Transverse colon (tissue), 4 donors: ENCODE data around the gene CAMSAP1. TPM values are rescaled to one million over a fixed set of nuclear protein-coding genes. Genes with fewer than 3 reads are reported as not detected.

Experiments
- DNase-seq: peaks from one replicate; pipeline ENCODE4 v3.0.0-alpha.2; 2019
- H3K27ac ChIP-seq, 4 donors: fragments of 200-600 bp; sonication (generic); 2 replicates each; pipeline ENCODE4 v1.5.1; 2016 to 2018; ENCODE audit warnings: inconsistent platforms in 4 of 4
- H3K27me3 ChIP-seq: fragments of 200-600 bp; sonication (generic); 2 replicates; pipeline ENCODE4 v1.5.1; 2017; ENCODE audit warnings: inconsistent platforms
- H3K36me3 ChIP-seq, 4 donors: fragments of 200-600 bp; sonication (generic); 2 replicates each; pipeline ENCODE4 v1.5.1; 2017 to 2019; ENCODE audit warnings: inconsistent platforms in 4 of 4
- H3K4me1 ChIP-seq, 4 donors: fragments of 200-600 bp; sonication (generic); 2 replicates each; pipeline ENCODE4 v1.5.1; 2017 to 2020; ENCODE audit warnings: inconsistent platforms in 4 of 4
- H3K4me3 ChIP-seq, 4 donors: fragments of 200-600 bp; sonication (generic); 1 replicate in 1 of 4; 2 replicates in 3 of 4; pipeline versions ENCODE4 v1.5.1 to v1.6.1; 2017 to 2019; ENCODE audit warnings: inconsistent platforms in 4 of 4
- H3K9me3 ChIP-seq, 2 donors: fragments of 200-600 bp; sonication (generic); 2 replicates each; pipeline ENCODE4 v1.5.1; 2017 to 2019; ENCODE audit warnings: inconsistent platforms in 2 of 2
- EP300 ChIP-seq: sonication (generic); formaldehyde crosslinking; IDR thresholded peaks from one replicate; pipeline ENCODE4 v1.6.1; 2017; ENCODE audit warnings: antibody characterized with exemption, low read depth
- POLR2A ChIP-seq: fragments of 450-650 bp; IDR thresholded peaks from one replicate; pipeline ENCODE4 v1.6.1; 2016; ENCODE audit warnings: antibody characterized with exemption, mild to moderate bottlenecking, moderate library complexity
- POLR2AphosphoS5 ChIP-seq, 3 donors: sonication (generic); formaldehyde crosslinking; IDR thresholded peaks; one replicate each; pipeline ENCODE4 v1.6.1; 2016; ENCODE audit warnings: antibody characterized with exemption in 3 of 3
- WGBS, 2 donors: methylation state at CpG; one replicate each; pipeline ENCODE4 v1.1.5; 2018; ENCODE audit warnings: low coverage in 1 of 2; 5-methylcytosine and 5-hydroxymethylcytosine counted together
- in situ Hi-C, 4 donors: fragments of 200-750 bp; cut with MboI; loops; one replicate each; pipeline versions ENCODE4 v1.15.0 to v1.15.1; 2017; ENCODE audit warnings: low sequenced_read_pairs in 3 of 4, low pct_ligation_motif_present in 1 of 4, low pct_unique_long_range_greater_than_20kb in 1 of 4
- intact Hi-C: fragments of 100-400 bp; cut with DNase I; formaldehyde crosslinking; loops from one replicate; pipeline ENCODE4 v1.15.1; 2023; ENCODE audit warnings: low total_unique reads
- total RNA-seq, 4 donors: library from RNA; depleted of rRNA; stranded (reverse); fragments of >200 nt; gene quantifications; one replicate each; pipeline ENCODE4 v1.1.0, GENCODE V29; 2016
- TF ChIP-seq, protein P1 (sequence below), 5 experiments: fragments of 200-600 bp in 3 of 5; fragments of 450-650 bp in 2 of 5; sonication (generic) in 3 of 5; IDR thresholded peaks; 1 replicate in 2 of 5; 2 replicates in 3 of 5; pipeline ENCODE4 v1.5.1; 2016 to 2017; ENCODE audit warnings: antibody characterized with exemption in 5 of 5, inconsistent platforms in 3 of 5, mild to moderate bottlenecking in 2 of 5, moderate library complexity in 1 of 5

The CAMSAP1 gene
- total RNA-seq, 4 donors from 2014 or later: 17.3 to 88.0 (median 23.8) TPM

DNA sequence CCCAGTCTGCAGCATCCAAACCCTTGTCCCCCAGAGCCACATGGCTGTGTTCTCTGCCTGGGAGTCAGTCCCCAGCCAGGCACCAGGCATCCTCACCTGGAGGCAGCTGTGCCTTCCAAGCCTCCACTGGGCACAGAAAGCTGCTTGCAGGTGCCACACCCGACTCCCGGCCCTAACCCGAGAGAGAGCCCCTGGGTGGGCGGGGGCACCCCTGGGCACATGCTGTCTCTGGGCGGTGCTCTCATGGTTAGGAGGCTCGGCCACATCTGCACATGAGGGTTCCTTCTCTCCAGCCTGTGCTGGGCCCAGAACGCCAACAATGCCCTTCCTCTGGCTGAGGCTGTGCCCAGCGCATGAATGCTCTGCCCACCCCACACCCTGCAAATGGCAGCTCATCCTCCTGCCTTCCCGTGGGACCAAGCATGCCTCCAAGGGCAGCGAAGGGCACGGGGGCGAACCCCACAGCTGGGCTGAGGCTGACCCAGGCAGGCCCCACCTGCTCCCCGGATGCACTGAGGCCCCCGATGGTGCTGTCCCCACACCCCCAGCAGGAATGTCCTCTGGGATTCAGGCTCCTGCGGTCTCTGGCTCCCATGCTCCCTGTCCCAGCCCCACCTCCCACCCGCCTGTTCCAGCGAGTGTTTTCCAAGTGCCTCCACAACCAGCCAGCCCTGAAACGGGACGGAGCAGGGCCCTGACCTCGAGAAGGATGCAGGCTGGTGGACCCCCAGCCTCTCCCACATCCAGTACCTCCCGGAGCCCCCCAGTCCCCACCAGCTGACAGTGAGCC lies 22.5 kb upstream of the CAMSAP1 start:
- TF ChIP-seq POLR2A (no peak), POLR2AphosphoS5 (IDR thresholded peaks at IDR 0.05) (no peak), EP300 (no peak)
- TF ChIP-seq, protein P1, sequence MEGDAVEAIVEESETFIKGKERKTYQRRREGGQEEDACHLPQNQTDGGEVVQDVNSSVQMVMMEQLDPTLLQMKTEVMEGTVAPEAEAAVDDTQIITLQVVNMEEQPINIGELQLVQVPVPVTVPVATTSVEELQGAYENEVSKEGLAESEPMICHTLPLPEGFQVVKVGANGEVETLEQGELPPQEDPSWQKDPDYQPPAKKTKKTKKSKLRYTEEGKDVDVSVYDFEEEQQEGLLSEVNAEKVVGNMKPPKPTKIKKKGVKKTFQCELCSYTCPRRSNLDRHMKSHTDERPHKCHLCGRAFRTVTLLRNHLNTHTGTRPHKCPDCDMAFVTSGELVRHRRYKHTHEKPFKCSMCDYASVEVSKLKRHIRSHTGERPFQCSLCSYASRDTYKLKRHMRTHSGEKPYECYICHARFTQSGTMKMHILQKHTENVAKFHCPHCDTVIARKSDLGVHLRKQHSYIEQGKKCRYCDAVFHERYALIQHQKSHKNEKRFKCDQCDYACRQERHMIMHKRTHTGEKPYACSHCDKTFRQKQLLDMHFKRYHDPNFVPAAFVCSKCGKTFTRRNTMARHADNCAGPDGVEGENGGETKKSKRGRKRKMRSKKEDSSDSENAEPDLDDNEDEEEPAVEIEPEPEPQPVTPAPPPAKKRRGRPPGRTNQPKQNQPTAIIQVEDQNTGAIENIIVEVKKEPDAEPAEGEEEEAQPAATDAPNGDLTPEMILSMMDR (IDR thresholded peaks at IDR 0.05): no peak
- H3K4me1 ChIP-seq: no peaks in the 10 kb centered on the region
- H3K36me3 ChIP-seq: peaks cover 0 to 25% (median 9%) of the 10 kb centered on the region in 4 donors
- DNase-seq: no peak
- H3K9me3 ChIP-seq: no peaks in the 10 kb centered on the region
- H3K4me3 ChIP-seq: no peak overlapping the region
- in situ Hi-C loops (no loop called here), intact Hi-C loops (no loop called here)
- 88% methylated on average over 20 of the region's 21 CpGs; no CpG with 5 or more reads in 1 of the 2 donors for WGBS, 2 donors
- H3K27me3 ChIP-seq: no peaks in the 10 kb centered on the region
- no peak overlapping the region for H3K27ac ChIP-seq

DNA sequence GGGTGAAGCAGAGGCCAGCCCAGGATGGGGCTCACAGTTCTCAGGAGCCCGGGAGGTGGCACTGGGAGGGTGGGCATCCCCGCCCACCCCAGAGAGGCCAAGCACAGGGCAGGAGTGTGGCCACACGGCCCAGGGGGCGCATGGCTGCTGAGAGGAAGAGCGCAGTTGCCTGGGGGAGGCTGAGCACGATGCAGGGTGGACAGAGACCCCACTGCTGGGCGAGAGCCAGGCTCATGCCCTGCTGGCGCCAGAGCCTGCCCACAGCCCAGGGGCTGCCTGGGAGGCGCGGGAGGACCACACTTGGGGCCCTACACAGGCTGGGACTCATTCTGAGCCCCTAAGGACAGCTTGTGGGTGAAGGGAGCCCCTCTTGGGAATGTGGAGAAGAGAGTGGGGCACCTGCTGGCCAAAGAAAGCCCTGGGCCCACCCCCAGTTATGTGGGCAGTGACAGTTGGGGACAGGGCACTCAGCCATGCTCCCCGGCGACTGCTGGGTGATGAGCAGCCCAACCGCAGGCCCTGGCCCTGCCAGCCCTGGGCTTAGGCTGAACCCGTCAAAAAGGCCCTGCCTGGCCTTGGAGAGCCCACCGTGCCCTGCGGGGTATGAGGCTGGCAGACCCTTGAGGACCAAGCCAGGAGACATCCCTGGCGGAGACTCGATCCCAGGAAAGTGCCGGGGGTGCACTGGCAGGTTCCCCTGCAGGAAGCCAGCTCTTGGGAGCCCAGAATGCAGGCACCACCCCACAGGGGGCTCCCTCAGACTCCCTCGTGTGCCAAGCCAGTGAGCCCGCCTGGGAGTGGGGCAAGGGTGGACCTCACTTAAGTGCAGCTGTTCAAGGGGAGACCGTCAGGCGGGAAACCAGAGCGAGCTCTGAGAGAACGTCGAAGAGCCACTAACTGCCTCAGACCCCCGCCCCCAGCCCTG lies 21.6 kb upstream of the CAMSAP1 start:
- Histone ChIP-seq H3K4me3 (no peak overlapping the region), H3K27ac (no peak overlapping the region), H3K4me1 (no peaks in the 10 kb centered on the region), H3K27me3 (no peaks in the 10 kb centered on the region), H3K9me3 (no peaks in the 10 kb centered on the region), H3K36me3 (peaks cover 0 to 29% (median 9%) of the 10 kb centered on the region in 4 donors)
- in situ Hi-C loops: no loop called here
- WGBS, 2 donors: 91% methylated on average over 27 of the region's 27 CpGs; no CpG with 5 or more reads in 1 of the 2 donors
- TF ChIP-seq, protein P1 (IDR thresholded peaks at IDR 0.05): no peak
- no peak for TF ChIP-seq POLR2A
- no peak for TF ChIP-seq POLR2AphosphoS5 (IDR thresholded peaks at IDR 0.05)
- TF ChIP-seq EP300: no peak
- no peak for DNase-seq
- intact Hi-C loops: no loop called here

DNA sequence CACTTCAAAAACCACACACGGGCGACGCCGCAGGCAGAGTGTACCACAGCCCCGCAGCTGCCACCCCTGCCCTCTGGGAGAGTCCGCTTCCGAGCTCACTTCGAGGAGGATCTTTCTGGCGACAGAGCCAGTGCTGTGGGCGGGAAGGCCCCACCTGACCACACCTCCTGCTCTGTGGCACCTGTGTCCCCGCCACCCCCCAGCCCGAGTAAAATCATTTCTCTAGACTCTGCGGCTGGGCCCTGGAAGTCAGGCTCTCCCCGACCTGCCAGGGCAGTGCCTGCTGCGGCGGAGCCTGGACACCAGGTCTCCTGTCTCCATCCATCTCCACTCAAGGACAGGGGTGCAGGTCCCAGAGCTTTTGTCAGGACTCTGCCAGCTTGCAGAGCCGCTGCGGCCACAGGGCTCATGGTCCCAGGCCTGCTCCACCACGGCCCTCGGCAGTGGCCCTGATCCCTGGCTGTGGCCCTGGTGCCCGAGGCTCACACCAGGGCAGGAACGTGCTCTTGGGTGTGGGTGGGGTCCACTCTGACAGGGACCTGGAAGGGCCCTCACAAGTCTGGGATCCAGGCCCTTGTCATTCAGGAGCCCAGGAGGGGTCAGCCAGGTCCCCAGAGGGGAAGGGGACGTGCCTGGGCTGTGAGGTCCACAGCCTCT lies 20.9 kb upstream of the CAMSAP1 start:
- DNase-seq: no peak
- H3K4me3 ChIP-seq: no peak overlapping the region
- in situ Hi-C loops: no loop called here
- H3K27ac ChIP-seq: no peak overlapping the region
- H3K27me3 ChIP-seq: no peaks in the 10 kb centered on the region
- H3K36me3 ChIP-seq: peaks cover 0 to 25% (median 8%) of the 10 kb centered on the region in 4 donors
- H3K9me3 ChIP-seq: no peaks in the 10 kb centered on the region
- WGBS, 2 donors: 92% methylated on average over 22 of the region's 23 CpGs; no CpG with 5 or more reads in 1 of the 2 donors
- H3K4me1 ChIP-seq: no peaks in the 10 kb centered on the region
- TF ChIP-seq, protein P1 (IDR thresholded peaks at IDR 0.05): no peak
- no peak for TF ChIP-seq POLR2AphosphoS5 (IDR thresholded peaks at IDR 0.05)
- no peak for TF ChIP-seq POLR2A
- no peak for TF ChIP-seq EP300
- intact Hi-C loops: no loop called here
